K562 (cell line): ENCODE measurements around the gene ZNF480. TPM values are rescaled to one million over a fixed set of nuclear protein-coding genes. Genes with fewer than 3 reads are reported as not detected.

Experiments used
- GTF2E2 ChIP-seq: fragments of 200-800 bp; sonication (Bioruptor generic); IDR thresholded peaks from 2 replicates; pipeline ENCODE4 v1.6.1; 2016; ENCODE audit warnings: missing genetic modification characterization, missing compliant biosample characterization
- MNT ChIP-seq, 2 experiments: fragments of 450-650 bp; conservative IDR thresholded peaks; 2 replicates each; pipeline ENCODE4 v1.6.1; 2017; ENCODE audit warnings: mild to moderate bottlenecking in 2 of 2, moderate library complexity in 2 of 2
- NR2C1 ChIP-seq, 2 experiments: fragments of 450-650 bp; IDR thresholded peaks; 2 replicates each; pipeline ENCODE4 v1.6.1; 2017; ENCODE audit warnings: mild to moderate bottlenecking in 2 of 2, antibody characterized with exemption in 1 of 2, inconsistent platforms in 1 of 2, missing compliant biosample characterization in 1 of 2, missing genetic modification characterization in 1 of 2
- POLR2B ChIP-seq: fragments of 450-650 bp; IDR thresholded peaks from 2 replicates; pipeline ENCODE4 v1.6.1; 2018; ENCODE audit warnings: low read depth; ENCODE audit not compliant: partially characterized antibody
- PRMT5 ChIP-seq: sonication (generic); formaldehyde crosslinking; IDR thresholded peaks from 2 replicates; pipeline ENCODE4 v1.5.0; 2020; ENCODE audit warnings: missing genetic modification reagents
- XRCC5 ChIP-seq: fragments of 200-400 bp; formaldehyde crosslinking; IDR thresholded peaks from 2 replicates; pipeline ENCODE4 v1.6.1; 2017; ENCODE audit warnings: low read depth, mild to moderate bottlenecking, low read length
- ZNF609 ChIP-seq: sonication (generic); formaldehyde crosslinking; IDR thresholded peaks from 2 replicates; pipeline ENCODE4 v1.8.1; 2023; ENCODE audit warnings: missing genetic modification reagents, mild to moderate bottlenecking, borderline replicate concordance
- polyA plus RNA-seq, 8 experiments: library from polyadenylated mRNA; depleted of rRNA in 4 of 8; stranded (reverse) in 5 of 8; unstranded in 3 of 8; fragments of >200 nt; fragmentation: Nextera tagmentation in 2 of 8; fragmentation: Illumina TruSeq in 1 of 8; extraction: Ambion mirVana in 2 of 8; extraction: Trizol in 1 of 8; gene quantifications; 2 replicates each; pipeline versions ENCODE4 v1.2.1 to v1.2.3, GENCODE V29; 2011 to 2014; ENCODE audit warnings: inconsistent platforms in 1 of 8, missing spikeins in 1 of 8
- total RNA-seq, 7 experiments: library from RNA; depleted of rRNA in 6 of 7; stranded (reverse); fragments of >200 nt in 6 of 7; fragmentation: Illumina TruSeq in 2 of 7; extraction: Trizol in 2 of 7; gene quantifications; 2 replicates each; pipeline versions ENCODE4 v1.2.1 to v1.2.3, GENCODE V29; 2011 to 2021; ENCODE audit warnings: low replicate concordance in 1 of 7
- TF ChIP-seq, protein P1 (sequence below), 3 experiments: fragments of 200-800 bp in 1 of 3; fragments of 250-450 bp in 1 of 3; fragments of 450-650 bp in 1 of 3; sonication (Bioruptor Pico) in 1 of 3; sonication (Bioruptor generic) in 1 of 3; formaldehyde crosslinking in 1 of 3; IDR thresholded peaks; 2 replicates each; pipeline versions ENCODE4 v1.6.1 to v1.8.0; 2016 to 2022; ENCODE audit warnings: mild to moderate bottlenecking in 2 of 3, missing genetic modification characterization in 2 of 3, missing compliant biosample characterization in 1 of 3, moderate library complexity in 1 of 3
- TF ChIP-seq, protein P2 (sequence below): fragments of 250-450 bp; sonication (Bioruptor Pico); IDR thresholded peaks from 2 replicates; pipeline ENCODE4 v1.4.0; 2020; ENCODE audit warnings: mild to moderate bottlenecking, moderate library complexity
- TF ChIP-seq, protein P3 (sequence below), 2 experiments: fragments of 250-450 bp in 1 of 2; fragments of 450-650 bp in 1 of 2; sonication (Bioruptor Pico) in 1 of 2; IDR thresholded peaks; 2 replicates each; pipeline versions ENCODE4 v1.6.1 to v1.8.0; 2016 to 2021; ENCODE audit warnings: mild to moderate bottlenecking in 2 of 2, moderate library complexity in 2 of 2, missing compliant biosample characterization in 1 of 2, missing genetic modification characterization in 1 of 2

ZNF480 gene
- total and polyA plus RNA-seq, 9 of the 15 experiments (the other 6 are each of a cell fraction or from before 2014, with no cell fraction given), result 10.4 to 31.1 (median 22.3) TPM

DNA sequence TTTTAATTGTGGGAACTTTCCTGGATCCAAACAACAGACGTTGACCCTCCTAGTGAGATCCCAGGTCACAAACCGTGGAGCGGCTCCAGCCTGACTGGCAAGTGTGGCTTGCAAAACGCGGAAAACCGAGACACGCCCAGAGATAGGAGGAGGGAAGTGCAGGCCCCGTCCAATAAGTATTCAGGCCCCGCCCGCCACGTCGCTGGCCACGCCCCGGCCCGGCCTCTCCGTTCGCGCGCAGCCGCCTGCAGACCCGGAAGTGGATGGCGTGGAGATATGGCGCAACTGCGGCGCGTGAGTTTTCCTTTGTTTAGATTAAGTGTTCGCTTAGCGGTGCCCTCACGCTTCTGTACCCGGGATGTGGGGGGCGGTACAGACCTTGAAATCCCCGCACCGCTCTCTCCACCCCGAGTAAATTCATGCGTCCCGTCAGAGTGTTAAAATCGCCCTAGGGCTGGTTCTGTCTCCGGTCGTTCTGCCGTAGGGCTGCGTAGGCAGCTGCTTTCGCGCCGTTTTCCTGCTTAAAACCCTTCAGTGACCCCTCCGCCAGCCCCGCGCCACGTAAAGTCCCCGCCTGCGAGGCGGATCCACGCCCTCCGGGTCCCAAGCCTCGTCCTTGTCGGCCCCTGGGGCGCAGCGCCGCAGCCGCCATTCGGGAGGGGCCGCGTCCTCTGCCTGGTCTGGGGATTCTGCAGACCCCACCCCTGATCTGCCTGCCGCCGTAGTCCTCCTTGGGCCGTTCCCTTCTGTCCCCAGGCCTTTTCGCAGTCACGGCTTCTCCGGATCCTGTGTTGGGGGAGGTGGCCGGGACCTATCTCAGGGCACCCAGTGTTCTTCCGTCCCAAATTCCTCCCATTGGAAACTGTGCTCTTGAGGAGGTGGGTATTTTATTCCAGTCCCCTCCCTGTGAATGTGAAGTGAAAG lies 27.4 kb upstream of the ZNF480 start, which contains the start of gene ZNF766 (continued):
- TF ChIP-seq NR2C1 (IDR thresholded peaks at IDR 0.05) (peak; percentile 62), NR2C1 (tag; IDR thresholded peaks at IDR 0.05) (peak; percentile 78), GTF2E2 (peak; percentile 89; the same call in 1 of the 2 replicates), POLR2B (peak; percentile 80), XRCC5 (no peak), PRMT5 (0 out of 2 replicates have a peak, but pooled peaks have one; percentile 21), ZNF609 (no peak), MNT (conservative IDR thresholded peaks at IDR 0.05) (peak; percentile 86 to 92)
- TF ChIP-seq, protein P1, sequence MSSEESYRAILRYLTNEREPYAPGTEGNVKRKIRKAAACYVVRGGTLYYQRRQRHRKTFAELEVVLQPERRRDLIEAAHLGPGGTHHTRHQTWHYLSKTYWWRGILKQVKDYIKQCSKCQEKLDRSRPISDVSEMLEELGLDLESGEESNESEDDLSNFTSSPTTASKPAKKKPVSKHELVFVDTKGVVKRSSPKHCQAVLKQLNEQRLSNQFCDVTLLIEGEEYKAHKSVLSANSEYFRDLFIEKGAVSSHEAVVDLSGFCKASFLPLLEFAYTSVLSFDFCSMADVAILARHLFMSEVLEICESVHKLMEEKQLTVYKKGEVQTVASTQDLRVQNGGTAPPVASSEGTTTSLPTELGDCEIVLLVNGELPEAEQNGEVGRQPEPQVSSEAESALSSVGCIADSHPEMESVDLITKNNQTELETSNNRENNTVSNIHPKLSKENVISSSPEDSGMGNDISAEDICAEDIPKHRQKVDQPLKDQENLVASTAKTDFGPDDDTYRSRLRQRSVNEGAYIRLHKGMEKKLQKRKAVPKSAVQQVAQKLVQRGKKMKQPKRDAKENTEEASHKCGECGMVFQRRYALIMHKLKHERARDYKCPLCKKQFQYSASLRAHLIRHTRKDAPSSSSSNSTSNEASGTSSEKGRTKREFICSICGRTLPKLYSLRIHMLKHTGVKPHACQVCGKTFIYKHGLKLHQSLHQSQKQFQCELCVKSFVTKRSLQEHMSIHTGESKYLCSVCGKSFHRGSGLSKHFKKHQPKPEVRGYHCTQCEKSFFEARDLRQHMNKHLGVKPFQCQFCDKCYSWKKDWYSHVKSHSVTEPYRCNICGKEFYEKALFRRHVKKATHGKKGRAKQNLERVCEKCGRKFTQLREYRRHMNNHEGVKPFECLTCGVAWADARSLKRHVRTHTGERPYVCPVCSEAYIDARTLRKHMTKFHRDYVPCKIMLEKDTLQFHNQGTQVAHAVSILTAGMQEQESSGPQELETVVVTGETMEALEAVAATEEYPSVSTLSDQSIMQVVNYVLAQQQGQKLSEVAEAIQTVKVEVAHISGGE (CRISPR knock-in tag; IDR thresholded peaks at IDR 0.05), result 0 out of 6 replicates have a peak, but pooled peaks of 1 of the 3 experiments have one; percentile 26
- TF ChIP-seq, protein P2, sequence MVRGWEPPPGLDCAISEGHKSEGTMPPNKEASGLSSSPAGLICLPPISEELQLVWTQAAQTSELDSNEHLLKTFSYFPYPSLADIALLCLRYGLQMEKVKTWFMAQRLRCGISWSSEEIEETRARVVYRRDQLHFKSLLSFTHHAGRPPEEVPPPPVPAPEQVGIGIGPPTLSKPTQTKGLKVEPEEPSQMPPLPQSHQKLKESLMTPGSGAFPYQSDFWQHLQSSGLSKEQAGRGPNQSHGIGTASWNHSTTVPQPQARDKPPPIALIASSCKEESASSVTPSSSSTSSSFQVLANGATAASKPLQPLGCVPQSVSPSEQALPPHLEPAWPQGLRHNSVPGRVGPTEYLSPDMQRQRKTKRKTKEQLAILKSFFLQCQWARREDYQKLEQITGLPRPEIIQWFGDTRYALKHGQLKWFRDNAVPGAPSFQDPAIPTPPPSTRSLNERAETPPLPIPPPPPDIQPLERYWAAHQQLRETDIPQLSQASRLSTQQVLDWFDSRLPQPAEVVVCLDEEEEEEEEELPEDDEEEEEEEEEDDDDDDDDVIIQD (CRISPR knock-in tag), result no peak
- TF ChIP-seq, protein P3, sequence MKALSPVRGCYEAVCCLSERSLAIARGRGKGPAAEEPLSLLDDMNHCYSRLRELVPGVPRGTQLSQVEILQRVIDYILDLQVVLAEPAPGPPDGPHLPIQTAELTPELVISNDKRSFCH (CRISPR knock-in tag; IDR thresholded peaks at IDR 0.05), result no peak
- TF ChIP-seq, protein P3 (tag; IDR thresholded peaks at IDR 0.05), result no peak
